HG03521 (cell line): ENCODE measurements around the gene STEAP2.
"Not testable (repeated sequence)": the region's sequence is repeated elsewhere in the genome, so short reads cannot be mapped to it uniquely, and the experiment has no call there.

Experiments
- ATAC-seq: cut with Tn5 transposase; IDR thresholded peaks from one replicate; pipeline ENCODE4 v1.9.1; 2021; ENCODE audit warnings: mild to moderate bottlenecking, moderate library complexity; ENCODE audit not compliant: unreplicated experiment

The STEAP2 gene

GRCh38 chr7:90232430-90232829 is 20.9 kb downstream of the STEAP2 start:
- ATAC-seq = no peak

GRCh38 chr7:90233569-90233968 is 22.0 kb downstream of the STEAP2 start:
- no peak for ATAC-seq

- no peak for ATAC-seq
Observed at GRCh38 chr7:90236721-90237289, 25.3 kb downstream of the STEAP2 start.

- no peak for ATAC-seq
Observed at GRCh38 chr7:90238022-90238421, 26.5 kb downstream of the STEAP2 start.

- no peak for ATAC-seq
Observed at GRCh38 chr7:90238583-90238982, 27.0 kb downstream of the STEAP2 start.

- ATAC-seq = no peak
Observed at GRCh38 chr7:90239050-90239449, 27.5 kb downstream of the STEAP2 start.

GRCh38 chr7:90239625-90240228 is 28.2 kb downstream of the STEAP2 start:
- ATAC-seq = no peak

- peak; percentile 52 for ATAC-seq
Observed at GRCh38 chr7:90242369-90243168, 31.0 kb downstream of the STEAP2 start.

GRCh38 chr7:90243556-90243955 is 32.0 kb downstream of the STEAP2 start:
- no peak for ATAC-seq

GRCh38 chr7:90244565-90244908 is 33.0 kb downstream of the STEAP2 start:
- no peak for ATAC-seq

- ATAC-seq = peak; percentile 73
Observed at GRCh38 chr7:90244909-90245851, 33.6 kb downstream of the STEAP2 start, which contains the start of gene CFAP69. Gene CFAP69 (plus strand): TSS chr7:90245174. CDS start chr7:90245425, 251 bp downstream.

GRCh38 chr7:90246171-90246570 is 34.6 kb downstream of the STEAP2 start:
- ATAC-seq = no peak

- no peak for ATAC-seq
Observed at GRCh38 chr7:90248706-90249105, 37.2 kb downstream of the STEAP2 start.

- no peak for ATAC-seq
Observed at GRCh38 chr7:90250601-90251303, 39.2 kb downstream of the STEAP2 start.

- ATAC-seq = no peak
Observed at GRCh38 chr7:90251304-90251635, 39.7 kb downstream of the STEAP2 start.

GRCh38 chr7:90256011-90256410 is 44.5 kb downstream of the STEAP2 start:
- not testable (repeated sequence) for ATAC-seq

- ATAC-seq = no peak
Observed at GRCh38 chr7:90256778-90257177, 45.2 kb downstream of the STEAP2 start.

- ATAC-seq = no peak
Observed at GRCh38 chr7:90261441-90261840, 49.9 kb downstream of the STEAP2 start.

GRCh38 chr7:90262438-90262837 is 50.9 kb downstream of the STEAP2 start:
- peak; percentile 79 for ATAC-seq

- ATAC-seq = no peak
Observed at GRCh38 chr7:90266808-90267207, 55.3 kb downstream of the STEAP2 start.
